Measurements from ENCODE around the gene ABHD17C. TPM values are rescaled to one million over a fixed set of nuclear protein-coding genes. Genes with fewer than 3 reads are reported as not detected.

The ABHD17C gene
- total RNA-seq, 1 experiment from 2014 or later, result 10.3 TPM

DNA sequence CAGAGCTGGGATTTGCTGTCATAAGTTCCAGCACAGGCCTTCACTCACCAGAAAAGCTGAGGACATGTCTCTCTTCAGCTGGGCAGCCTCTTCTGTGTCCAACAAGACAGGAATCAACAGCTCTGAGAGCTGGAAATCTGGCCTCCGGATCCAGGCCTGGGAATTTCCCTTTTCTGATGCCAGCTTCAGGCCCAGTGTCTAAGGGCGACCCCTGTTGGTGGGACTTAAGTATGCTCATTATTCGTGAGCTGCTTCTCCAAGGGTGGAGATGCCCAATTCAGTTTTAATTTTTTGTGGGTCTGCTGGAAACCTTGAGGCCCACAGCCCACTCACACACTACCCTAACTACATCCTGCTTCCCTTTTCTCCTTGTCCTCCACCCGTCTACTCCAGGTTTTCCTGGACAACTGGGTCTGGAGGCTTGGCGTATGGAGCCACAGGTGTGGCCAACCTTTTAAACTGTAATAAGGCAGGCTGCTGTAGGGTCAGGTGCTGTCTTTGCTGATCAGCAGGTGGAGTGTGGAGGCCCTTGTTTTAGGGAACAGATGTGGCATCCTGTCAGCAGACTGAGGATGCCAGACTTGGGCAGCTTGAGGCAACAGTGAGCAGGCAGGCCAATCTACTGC is 81.4 kb downstream of the ABHD17C start:
- ChIA-PET POLR2A (ENCODE audit: unreplicated experiment) (no interaction called here), CTCF (interaction anchor here (0.5 to 5.3 kb wide), 12 partner anchors 8 to 209 kb away, joined by 3 to 44 read pairs (median 6); partner anchors contain the start of gene ABHD17C)
- DNase-seq (peak; percentile 74), ATAC-seq (no peak)
- peak overlapping the region; percentile 35; the same call in 1 of the 2 replicates for H3K9ac ChIP-seq (ENCODE audit: low read length)
- intact Hi-C loops (cut with micrococcal nuclease), result loop anchor here (1.0 to 5.0 kb wide), 4 partner anchors 79 to 320 kb away; partner anchors contain the start of gene ABHD17C
- no peak overlapping the region for H2AFZ ChIP-seq (ENCODE audit: low read length)
- peaks cover 27% of the 10 kb centered on the region for H3K4me1 ChIP-seq (ENCODE audit: insufficient read depth, low read length)
- H3K79me2 ChIP-seq (ENCODE audit: low read length), result no peaks in the 10 kb centered on the region
- no peaks in the 10 kb centered on the region for H4K20me1 ChIP-seq (ENCODE audit: low read length)
- BruUV-seq (replicated peaks), result no TSS peak
- no peak overlapping the region for H3K4me3 ChIP-seq (ENCODE audit: low read length)
- H3K27ac ChIP-seq (ENCODE audit: low read length), result peak overlapping the region; percentile 74
- no peaks in the 10 kb centered on the region for H3K9me3 ChIP-seq (ENCODE audit: low read length)
- no peak overlapping the region for H3K4me2 ChIP-seq (ENCODE audit: low read length)
- H3K36me3 ChIP-seq (ENCODE audit: low read depth, low read length), result no peaks in the 10 kb centered on the region
- no peaks in the 10 kb centered on the region for H3K9me2 ChIP-seq (replicated peaks; ENCODE audit: low read length)
- H3F3A ChIP-seq (ENCODE audit: low read length, unreplicated experiment), result no peaks in the 10 kb centered on the region
- TF ChIP-seq, protein P1, sequence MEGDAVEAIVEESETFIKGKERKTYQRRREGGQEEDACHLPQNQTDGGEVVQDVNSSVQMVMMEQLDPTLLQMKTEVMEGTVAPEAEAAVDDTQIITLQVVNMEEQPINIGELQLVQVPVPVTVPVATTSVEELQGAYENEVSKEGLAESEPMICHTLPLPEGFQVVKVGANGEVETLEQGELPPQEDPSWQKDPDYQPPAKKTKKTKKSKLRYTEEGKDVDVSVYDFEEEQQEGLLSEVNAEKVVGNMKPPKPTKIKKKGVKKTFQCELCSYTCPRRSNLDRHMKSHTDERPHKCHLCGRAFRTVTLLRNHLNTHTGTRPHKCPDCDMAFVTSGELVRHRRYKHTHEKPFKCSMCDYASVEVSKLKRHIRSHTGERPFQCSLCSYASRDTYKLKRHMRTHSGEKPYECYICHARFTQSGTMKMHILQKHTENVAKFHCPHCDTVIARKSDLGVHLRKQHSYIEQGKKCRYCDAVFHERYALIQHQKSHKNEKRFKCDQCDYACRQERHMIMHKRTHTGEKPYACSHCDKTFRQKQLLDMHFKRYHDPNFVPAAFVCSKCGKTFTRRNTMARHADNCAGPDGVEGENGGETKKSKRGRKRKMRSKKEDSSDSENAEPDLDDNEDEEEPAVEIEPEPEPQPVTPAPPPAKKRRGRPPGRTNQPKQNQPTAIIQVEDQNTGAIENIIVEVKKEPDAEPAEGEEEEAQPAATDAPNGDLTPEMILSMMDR (conservative IDR thresholded peaks at IDR 0.05; ENCODE audit: low read depth, low read length), result peak; percentile 80
- TF ChIP-seq EZH2phosphoT487 (IDR thresholded peaks at IDR 0.05; ENCODE audit: borderline replicate concordance, low read length), result no peak
- H3K27me3 ChIP-seq (ENCODE audit: low read length), result 0 out of 2 replicates have a peak, but pooled peaks cover 4% of the 10 kb centered on the region

DNA sequence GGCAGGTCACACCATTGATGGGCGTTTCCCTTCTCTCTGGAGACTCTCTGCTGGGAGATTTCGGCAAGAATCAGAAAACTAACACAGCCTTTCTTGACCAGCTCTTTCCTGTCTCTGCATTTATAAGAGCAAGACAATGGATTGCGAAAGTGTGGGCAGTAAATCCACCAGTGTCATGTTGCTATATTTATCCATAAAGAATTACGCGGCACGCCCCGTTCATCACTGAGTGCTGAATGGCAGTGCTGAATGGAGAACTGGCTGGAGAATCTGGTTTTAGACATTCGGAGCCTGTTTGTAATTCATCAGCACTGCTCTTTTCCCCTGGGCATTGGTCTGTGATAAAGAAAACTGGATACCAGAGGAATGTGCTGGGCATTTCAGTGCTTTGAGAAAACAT is 82.0 kb downstream of the ABHD17C start:
- Histone ChIP-seq H3K36me3 (ENCODE audit: low read depth, low read length) (no peaks in the 10 kb centered on the region), H3K9ac (ENCODE audit: low read length) (peak overlapping the region; percentile 35; the same call in 1 of the 2 replicates), H3K9me3 (ENCODE audit: low read length) (no peaks in the 10 kb centered on the region), H3K4me2 (ENCODE audit: low read length) (0 out of 2 replicates have a peak overlapping the region, but pooled peaks have one; percentile 9), H3K79me2 (ENCODE audit: low read length) (no peaks in the 10 kb centered on the region), H3K4me3 (ENCODE audit: low read length) (no peak overlapping the region), H4K20me1 (ENCODE audit: low read length) (no peaks in the 10 kb centered on the region), H3K27me3 (ENCODE audit: low read length) (0 out of 2 replicates have a peak, but pooled peaks cover 4% of the 10 kb centered on the region), H3F3A (ENCODE audit: low read length, unreplicated experiment) (no peaks in the 10 kb centered on the region), H2AFZ (ENCODE audit: low read length) (no peak overlapping the region), H3K27ac (ENCODE audit: low read length) (peak overlapping the region; percentile 74), H3K4me1 (ENCODE audit: insufficient read depth, low read length) (peaks cover 27% of the 10 kb centered on the region), H3K9me2 (replicated peaks; ENCODE audit: low read length) (no peaks in the 10 kb centered on the region)
- no TSS peak for BruUV-seq (replicated peaks)
- TF ChIP-seq EZH2phosphoT487 (IDR thresholded peaks at IDR 0.05; ENCODE audit: borderline replicate concordance, low read length) (no peak), EZH2 (IDR thresholded peaks at IDR 0.05; ENCODE audit: low read length, unreplicated experiment) (no peak)
- TF ChIP-seq, protein P1 (conservative IDR thresholded peaks at IDR 0.05; ENCODE audit: low read depth, low read length), result no peak
- intact Hi-C loops (cut with micrococcal nuclease), result loop anchor here (5.0 kb wide), 3 partner anchors 80 to 180 kb away; partner anchors contain the start of gene ABHD17C
- POLR2A ChIA-PET (ENCODE audit: unreplicated experiment), result no interaction called here
- CTCF ChIA-PET, result interaction anchor here (1.2 to 5.3 kb wide), 6 partner anchors 28 to 210 kb away, joined by 4 to 44 read pairs (median 8); partner anchors contain the start of gene ABHD17C
- peak; percentile 66 for DNase-seq
- no peak for ATAC-seq

Data from PC-3 (cell line).